HG02884 (cell line): Measurements from ENCODE around the gene SYNJ2.
"Not testable (repeated sequence)": the region's sequence is repeated elsewhere in the genome, so short reads cannot be mapped to it uniquely, and the experiment has no call there.

Experiments used
- ATAC-seq: cut with Tn5 transposase; IDR thresholded peaks from one replicate; pipeline ENCODE4 v1.9.1; 2021; ENCODE audit warnings: mild to moderate bottlenecking, moderate library complexity; ENCODE audit not compliant: unreplicated experiment

SYNJ2 gene

GRCh38 chr6:157956171-157956730 lies 25.4 kb upstream of the SYNJ2 start:
- no peak for ATAC-seq

- ATAC-seq = no peak
Measured at GRCh38 chr6:157959451-157960227, 22.0 kb upstream of the SYNJ2 start.

GRCh38 chr6:157961153-157961831 lies 20.4 kb upstream of the SYNJ2 start:
- no peak for ATAC-seq

GRCh38 chr6:157961832-157962575 lies 19.7 kb upstream of the SYNJ2 start:
- no peak for ATAC-seq

- ATAC-seq = no peak
Measured at GRCh38 chr6:157962601-157963302, 18.9 kb upstream of the SYNJ2 start.

GRCh38 chr6:157964100-157964499 lies 17.6 kb upstream of the SYNJ2 start:
- ATAC-seq = no peak

- ATAC-seq = no peak
Measured at GRCh38 chr6:157965387-157965786, 16.3 kb upstream of the SYNJ2 start.

- no peak for ATAC-seq
Measured at GRCh38 chr6:157966589-157966977, 15.1 kb upstream of the SYNJ2 start.

- no peak for ATAC-seq
Measured at GRCh38 chr6:157967020-157967419, 14.6 kb upstream of the SYNJ2 start.

GRCh38 chr6:157967486-157967885 lies 14.2 kb upstream of the SYNJ2 start:
- ATAC-seq = no peak

- not testable (repeated sequence) for ATAC-seq
Measured at GRCh38 chr6:157972177-157972576, 9.5 kb upstream of the SYNJ2 start.

- ATAC-seq = no peak
Measured at GRCh38 chr6:157974341-157974894, 7.2 kb upstream of the SYNJ2 start.

- ATAC-seq = no peak
Measured at GRCh38 chr6:157974967-157975366, 6.7 kb upstream of the SYNJ2 start.

- no peak for ATAC-seq
Measured at GRCh38 chr6:157975456-157975855, 6.2 kb upstream of the SYNJ2 start.

- no peak for ATAC-seq
Measured at GRCh38 chr6:157976345-157977175, 5.1 kb upstream of the SYNJ2 start.

GRCh38 chr6:157977176-157977804 lies 4.4 kb upstream of the SYNJ2 start:
- ATAC-seq = no peak

- no peak for ATAC-seq
Measured at GRCh38 chr6:157978021-157978783, 3.5 kb upstream of the SYNJ2 start.
